ENCODE measurements around the gene CEP72.

- TF ChIP-seq POLR2A (IDR thresholded peaks at IDR 0.05; ENCODE audit: extremely low read depth, insufficient read length) = no peak
- no peak for TF ChIP-seq MAX (IDR thresholded peaks at IDR 0.05; ENCODE audit: low read depth, low read length)
- no peak for TF ChIP-seq CTCF (IDR thresholded peaks at IDR 0.05; ENCODE audit: low read depth, low read length)
Measured at GRCh38 chr5:620586-621180, 8.5 kb downstream of the CEP72 start.

All from NB4 (cell line).